AG09319 (cell line): Measurements from ENCODE around the gene PALM2AKAP2.

Experiments
- DNase-seq: peaks from one replicate; pipeline ENCODE4 v3.0.0-alpha.2; 2010; ENCODE audit warnings: low read depth; ENCODE audit errors: extremely low read depth
- CTCF ChIP-seq: IDR thresholded peaks from 2 replicates; pipeline ENCODE4 v1.5.1; 2011; ENCODE audit warnings: low read depth, mild to moderate bottlenecking, inconsistent platforms, low read length, moderate library complexity

The PALM2AKAP2 gene

GRCh38 chr9:109802491-109802890, 22.5 kb downstream of the PALM2AKAP2 start:
- no peak for TF ChIP-seq CTCF
- DNase-seq = no peak

- TF ChIP-seq CTCF = no peak
- DNase-seq = no peak
Measured at GRCh38 chr9:109805050-109805449, 25.1 kb downstream of the PALM2AKAP2 start.

- DNase-seq = no peak
- TF ChIP-seq CTCF = no peak
Measured at GRCh38 chr9:109806506-109807115, 26.6 kb downstream of the PALM2AKAP2 start.

GRCh38 chr9:109811876-109812275, 31.9 kb downstream of the PALM2AKAP2 start:
- no peak for TF ChIP-seq CTCF
- no peak for DNase-seq

- DNase-seq = no peak
- no peak for TF ChIP-seq CTCF
Measured at GRCh38 chr9:109812331-109812730, 32.3 kb downstream of the PALM2AKAP2 start.

- TF ChIP-seq CTCF = no peak
- DNase-seq = peak; percentile 77
Measured at GRCh38 chr9:109812818-109813281, 32.9 kb downstream of the PALM2AKAP2 start.

GRCh38 chr9:109813303-109813702, 33.3 kb downstream of the PALM2AKAP2 start:
- no peak for DNase-seq
- no peak for TF ChIP-seq CTCF
